H9 (cell line): ENCODE measurements around the gene ZNF304. TPM values are rescaled to one million over a fixed set of nuclear protein-coding genes. Genes with fewer than 3 reads are reported as not detected.

ENCODE experiments used
- DNase-seq: peaks from one replicate; pipeline ENCODE4 v3.0.0-alpha.2; 2017
- H2AFZ ChIP-seq: one replicate; pipeline ENCODE4 v1.6.1; 2013; ENCODE audit warnings: mild to moderate bottlenecking, low read length, control low read depth, moderate library complexity
- H2AK5ac ChIP-seq: 2 replicates; pipeline ENCODE4 v1.6.1; 2013; ENCODE audit warnings: low read length, control low read depth, mixed read lengths; ENCODE audit not compliant: insufficient read length
- H2BK120ac ChIP-seq: one replicate; pipeline ENCODE4 v1.6.1; 2013; ENCODE audit warnings: low read depth, mild to moderate bottlenecking, low read length, control low read depth, inconsistent platforms; ENCODE audit not compliant: poor library complexity, severe bottlenecking
- H2BK12ac ChIP-seq: 2 replicates; pipeline ENCODE4 v1.6.1; 2013; ENCODE audit warnings: low read length, control low read depth, mixed read lengths, low read depth; ENCODE audit not compliant: insufficient read length
- H2BK15ac ChIP-seq: 2 replicates; pipeline ENCODE4 v1.6.1; 2013; ENCODE audit warnings: low read depth, low read length, control low read depth
- H2BK20ac ChIP-seq: one replicate; pipeline ENCODE4 v1.6.1; 2013; ENCODE audit warnings: low read depth, mild to moderate bottlenecking, low read length, control low read depth, inconsistent platforms; ENCODE audit not compliant: poor library complexity, severe bottlenecking
- H2BK5ac ChIP-seq: 2 replicates; pipeline ENCODE4 v1.6.1; 2013; ENCODE audit warnings: low read length, control low read depth, mixed read lengths; ENCODE audit not compliant: insufficient read length
- H3K14ac ChIP-seq: 2 replicates; pipeline ENCODE4 v1.6.1; 2013; ENCODE audit warnings: low read length, control low read depth; ENCODE audit not compliant: insufficient read depth
- H3K18ac ChIP-seq: 2 replicates; pipeline ENCODE4 v1.6.1; 2013; ENCODE audit warnings: low read depth, mild to moderate bottlenecking, mixed read lengths, low read length, control low read depth; ENCODE audit not compliant: insufficient read length
- H3K23ac ChIP-seq: 2 replicates; pipeline ENCODE4 v1.6.1; 2013; ENCODE audit warnings: low read length, control low read depth, mixed read lengths, low read depth; ENCODE audit not compliant: insufficient read length
- H3K23me2 ChIP-seq: 2 replicates; pipeline ENCODE4 v1.6.1; 2013; ENCODE audit warnings: low read depth, mild to moderate bottlenecking, mixed read lengths, low read length, control low read depth; ENCODE audit not compliant: insufficient read length, poor library complexity, severe bottlenecking
- H3K27ac ChIP-seq: 2 replicates; pipeline ENCODE4 v1.5.1; 2013; ENCODE audit warnings: low read length, control low read depth, mixed read lengths, low read depth; ENCODE audit not compliant: insufficient read length
- H3K27me3 ChIP-seq: 2 replicates; pipeline ENCODE4 v1.6.1; 2013; ENCODE audit warnings: low read length, control low read depth, inconsistent platforms; ENCODE audit not compliant: insufficient read depth
- H3K4ac ChIP-seq: 2 replicates; pipeline ENCODE4 v1.6.1; 2013; ENCODE audit warnings: low read depth, mild to moderate bottlenecking, control low read depth, inconsistent platforms, low read length, moderate library complexity
- H3K4me1 ChIP-seq: 2 replicates; pipeline ENCODE4 v1.6.1; 2013; ENCODE audit warnings: low read length, control low read depth, inconsistent platforms; ENCODE audit not compliant: insufficient read depth
- H3K4me2 ChIP-seq: 2 replicates; pipeline ENCODE4 v1.6.1; 2013; ENCODE audit warnings: low read length, control low read depth, mixed read lengths; ENCODE audit not compliant: insufficient read length, insufficient read depth
- H3K56ac ChIP-seq: 2 replicates; pipeline ENCODE4 v1.6.1; 2013; ENCODE audit warnings: low read depth, mild to moderate bottlenecking, mixed read lengths, low read length, control low read depth; ENCODE audit not compliant: insufficient read length
- H3K79me1 ChIP-seq: 2 replicates; pipeline ENCODE4 v1.6.1; 2013; ENCODE audit warnings: low read depth, mild to moderate bottlenecking, moderate library complexity, low read length, control low read depth, inconsistent platforms; ENCODE audit not compliant: insufficient read depth, poor library complexity, severe bottlenecking
- H3K79me2 ChIP-seq: 2 replicates; pipeline ENCODE4 v1.6.1; 2013; ENCODE audit warnings: low read length, control low read depth, inconsistent platforms; ENCODE audit not compliant: insufficient read depth
- H3K9ac ChIP-seq: 2 replicates; pipeline ENCODE4 v1.6.1; 2013; ENCODE audit warnings: low read length, control low read depth, mixed read lengths; ENCODE audit not compliant: insufficient read length; ENCODE audit errors: extremely low read depth
- H3K9me3 ChIP-seq: one replicate; pipeline ENCODE4 v1.6.1; 2013; ENCODE audit warnings: low read depth, low read length, inconsistent platforms; ENCODE audit not compliant: control insufficient read depth
- H3T11ph ChIP-seq: one replicate; pipeline ENCODE4 v1.6.1; 2013; ENCODE audit warnings: mild to moderate bottlenecking, low read length, control low read depth, inconsistent platforms
- H4K20me1 ChIP-seq: one replicate; pipeline ENCODE4 v1.6.1; 2013; ENCODE audit not compliant: control insufficient read depth, insufficient read length, insufficient read depth
- H4K5ac ChIP-seq: 2 replicates; pipeline ENCODE4 v1.6.1; 2013; ENCODE audit warnings: low read depth, mild to moderate bottlenecking, mixed read lengths, low read length, control low read depth; ENCODE audit not compliant: insufficient read length
- H4K8ac ChIP-seq: replicated peaks from 2 replicates; pipeline ENCODE4 v1.6.1; 2013; ENCODE audit warnings: low read length, control low read depth, mixed read lengths, low read depth; ENCODE audit not compliant: insufficient read length
- H4K91ac ChIP-seq: 2 replicates; pipeline ENCODE4 v1.6.1; 2013; ENCODE audit warnings: low read depth, mild to moderate bottlenecking, moderate library complexity, mixed read lengths, low read length, control low read depth; ENCODE audit not compliant: insufficient read length
- H3K27ac Mint-ChIP-seq, 3 experiments: 2 replicates in 2 of 3; 3 replicates in 1 of 3; pipeline ENCODE4 v1.8.0; 2020 to 2021; ENCODE audit warnings: mixed read lengths in 3 of 3, mild to moderate bottlenecking in 1 of 3, moderate library complexity in 1 of 3
- H3K27me3 Mint-ChIP-seq: 2 replicates; pipeline ENCODE4 v1.8.0; 2021; ENCODE audit warnings: low read depth, mild to moderate bottlenecking, moderate library complexity, mixed read lengths
- H3K36me3 Mint-ChIP-seq, 3 experiments: 2 replicates in 2 of 3; 3 replicates in 1 of 3; pipeline ENCODE4 v1.8.0; 2020 to 2021; ENCODE audit warnings: low read depth in 3 of 3, mixed read lengths in 3 of 3; ENCODE audit not compliant: insufficient read depth in 1 of 3
- H3K4me1 Mint-ChIP-seq, 2 experiments: 2 replicates each; pipeline ENCODE4 v1.8.0; 2020; ENCODE audit warnings: mixed read lengths in 2 of 2
- H3K4me3 Mint-ChIP-seq, 2 experiments: 2 replicates in 1 of 2; 3 replicates in 1 of 2; pipeline ENCODE4 v1.8.0; 2020 to 2021; ENCODE audit warnings: mild to moderate bottlenecking in 2 of 2, mixed read lengths in 2 of 2, moderate library complexity in 1 of 2
- H3K9me3 Mint-ChIP-seq, 2 experiments: 2 replicates in 1 of 2; 3 replicates in 1 of 2; pipeline ENCODE4 v1.8.0; 2020; ENCODE audit warnings: mild to moderate bottlenecking in 2 of 2, mixed read lengths in 2 of 2, moderate library complexity in 1 of 2
- CTCF ChIP-seq: fragments of 200-600 bp; sonication (generic); conservative IDR thresholded peaks from 3 replicates; pipeline ENCODE4 v1.8.0; 2021; ENCODE audit warnings: antibody characterized with exemption, mild to moderate bottlenecking
- WGBS: extraction: QIAGEN DNeasy Blood & Tissue Kit; methylation state at CpG from one replicate; pipeline ENCODE4 v1.1.7; 2013; ENCODE audit warnings: missing lambda C conversion rate, low lambda C conversion rate, mixed read lengths; ENCODE audit not compliant: insufficient read length; ENCODE audit errors: extremely low coverage; 5-methylcytosine and 5-hydroxymethylcytosine counted together
- total RNA-seq: library from RNA; stranded (reverse); gene quantifications from 2 replicates; pipeline ENCODE4 v1.2.1, GENCODE V29; 2021

ZNF304 gene
- total RNA-seq, 1 experiment from 2014 or later: 13.5 TPM

- H2BK5ac ChIP-seq: no peak overlapping the region
- whole genome bisulfite sequencing: no CpG with 5 or more reads among the region's 18 CpGs
- no peak overlapping the region for H2BK15ac ChIP-seq
- no peak overlapping the region for H2BK120ac ChIP-seq
- no peaks in the 10 kb centered on the region for H4K20me1 ChIP-seq
- no peaks in the 10 kb centered on the region for H3K79me1 ChIP-seq
- H3K4me2 ChIP-seq: peak overlapping the region; percentile 93
- peaks cover 5% of the 10 kb centered on the region for H3K23me2 ChIP-seq
- DNase-seq: no peak
- no peaks in the 10 kb centered on the region for H3K9me3 ChIP-seq
- peaks cover 0 to 4% (median 0%) of the 10 kb centered on the region in 3 experiments; a peak in 3 of 7 replicates for H3K36me3 Mint-ChIP-seq
- H2BK12ac ChIP-seq: no peak overlapping the region
- no peak overlapping the region for H4K8ac ChIP-seq
- H3K14ac ChIP-seq: no peak overlapping the region
- no peaks in the 10 kb centered on the region for H3K4me1 ChIP-seq
- H3T11ph ChIP-seq: no peak overlapping the region
- no peaks in the 10 kb centered on the region for H3K9me3 Mint-ChIP-seq
- no peak overlapping the region for H4K5ac ChIP-seq
- no peak overlapping the region for H3K23ac ChIP-seq
- no peak overlapping the region for H3K18ac ChIP-seq
- H2AK5ac ChIP-seq: no peak overlapping the region
- peak overlapping the region; percentile 52 for H3K9ac ChIP-seq
- H2BK20ac ChIP-seq: no peak overlapping the region
- H3K4me3 Mint-ChIP-seq: peak overlapping the region; percentile 88 to 92
- no peaks in the 10 kb centered on the region for H3K27me3 ChIP-seq
- H3K4me1 Mint-ChIP-seq: peaks cover 9 to 11% of the 10 kb centered on the region in 2 experiments
- TF ChIP-seq CTCF: no peak
- H3K56ac ChIP-seq: no peak overlapping the region
- H3K27ac Mint-ChIP-seq: peak overlapping the region in 2 of 3 experiments; percentile 89 to 94; a peak in 4 of 7 replicates
- no peak overlapping the region for H2AFZ ChIP-seq
- no peak overlapping the region for H3K4ac ChIP-seq
- H4K91ac ChIP-seq: no peak overlapping the region
- H3K27ac ChIP-seq: no peak overlapping the region
- no peaks in the 10 kb centered on the region for H3K27me3 Mint-ChIP-seq
- peaks cover 4% of the 10 kb centered on the region; the same call in 1 of the 2 replicates for H3K79me2 ChIP-seq
These were observed 12.7 kb downstream of the ZNF304 start for GRCh38 chr19:57363688-57364181.
